Caki2 (cell line): ENCODE results near the gene CCDC70. TPM values are rescaled to one million over a fixed set of nuclear protein-coding genes. Genes with fewer than 3 reads are reported as not detected.
A peak's percentile ranks its signal among the peaks of the same experiment; 100 is the strongest.

Source experiments
- DNase-seq: peaks from one replicate; pipeline ENCODE4 v3.0.0-alpha.2; 2015; ENCODE audit warnings: low read depth
- in situ Hi-C: cut with HindIII; loops from 2 replicates; pipeline ENCODE4 v1.10.0; 2016; ENCODE audit warnings: low sequenced_read_pairs, low pct_unique_long_range_greater_than_20kb, mixed read lengths
- total RNA-seq: library from RNA; depleted of rRNA; stranded (reverse); fragments of >200 nt; shearing (Covaris generic); gene quantifications from 2 replicates; pipeline ENCODE4 v1.2.3, GENCODE V29; 2014; ENCODE audit warnings: low replicate concordance

The CCDC70 gene
- total RNA-seq, 1 experiment from 2014 or later, result not detected

DNA sequence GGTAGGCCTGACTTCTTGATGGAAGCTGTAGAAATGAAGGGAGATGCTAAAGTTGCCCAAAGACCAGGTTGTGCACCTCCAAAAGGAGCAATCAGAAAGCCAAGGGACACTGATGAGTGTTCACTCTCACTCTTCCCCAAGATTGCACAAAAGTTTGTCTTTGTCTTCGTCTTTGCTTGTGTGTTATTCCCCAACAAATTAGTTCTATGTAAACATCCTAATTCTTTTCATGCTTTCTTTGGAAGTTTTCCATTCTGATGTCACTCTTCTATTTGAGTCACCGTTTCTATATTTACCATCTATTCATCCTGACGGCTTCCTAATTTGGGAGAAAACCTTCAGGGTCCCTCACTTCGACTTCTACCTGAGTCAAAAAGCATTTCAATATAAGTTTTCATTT is 13.1 kb upstream of the CCDC70 start:
- in situ Hi-C loops, result no loop called here
- DNase-seq, result no peak

DNA sequence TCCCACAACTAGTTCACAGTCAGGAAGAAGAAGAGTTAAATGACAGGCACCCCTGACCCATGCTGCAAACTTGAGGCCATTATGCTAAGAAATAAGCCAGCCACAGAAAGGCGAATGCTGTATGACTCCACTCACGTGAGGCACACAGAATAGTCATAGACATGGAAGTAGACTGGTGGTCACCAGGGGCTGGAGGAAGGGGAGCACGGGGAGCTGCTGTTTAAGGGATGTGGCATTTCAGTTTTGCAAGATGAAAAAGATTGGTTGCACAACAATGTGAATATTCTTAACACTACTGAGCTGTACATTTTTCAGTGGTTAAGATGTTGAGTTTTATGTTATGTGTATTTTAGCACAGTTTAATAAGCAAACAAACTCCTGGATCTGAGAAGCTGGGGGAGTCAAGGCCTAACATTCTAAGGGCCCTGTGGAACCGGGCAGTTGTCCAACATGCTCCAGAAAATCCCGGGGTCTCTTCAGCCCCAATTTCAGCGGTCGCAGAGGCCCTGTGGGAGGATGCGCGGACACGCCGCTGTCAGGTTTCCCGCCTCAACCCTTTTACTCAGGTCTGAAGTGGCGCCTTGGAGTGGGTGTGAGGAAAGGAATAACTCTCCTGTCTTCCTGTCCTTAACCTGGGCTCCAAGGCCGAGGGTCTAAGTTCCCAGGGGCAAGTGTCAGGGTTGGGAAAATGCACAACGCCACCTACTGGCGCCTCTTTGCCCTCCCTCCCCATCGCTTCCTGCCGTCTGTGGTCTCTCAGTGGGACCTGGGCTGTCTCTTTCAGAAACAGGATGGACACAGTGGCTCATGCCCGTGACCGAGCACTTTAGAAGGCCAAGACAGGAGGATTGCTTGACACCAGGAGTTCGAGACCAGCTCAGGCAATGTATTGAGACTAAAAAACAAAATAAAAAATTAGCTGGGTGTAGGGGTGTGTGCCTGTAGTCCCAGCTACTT is 12.3 kb upstream of the CCDC70 start:
- in situ Hi-C loops, result no loop called here
- DNase-seq, result no peak

DNA sequence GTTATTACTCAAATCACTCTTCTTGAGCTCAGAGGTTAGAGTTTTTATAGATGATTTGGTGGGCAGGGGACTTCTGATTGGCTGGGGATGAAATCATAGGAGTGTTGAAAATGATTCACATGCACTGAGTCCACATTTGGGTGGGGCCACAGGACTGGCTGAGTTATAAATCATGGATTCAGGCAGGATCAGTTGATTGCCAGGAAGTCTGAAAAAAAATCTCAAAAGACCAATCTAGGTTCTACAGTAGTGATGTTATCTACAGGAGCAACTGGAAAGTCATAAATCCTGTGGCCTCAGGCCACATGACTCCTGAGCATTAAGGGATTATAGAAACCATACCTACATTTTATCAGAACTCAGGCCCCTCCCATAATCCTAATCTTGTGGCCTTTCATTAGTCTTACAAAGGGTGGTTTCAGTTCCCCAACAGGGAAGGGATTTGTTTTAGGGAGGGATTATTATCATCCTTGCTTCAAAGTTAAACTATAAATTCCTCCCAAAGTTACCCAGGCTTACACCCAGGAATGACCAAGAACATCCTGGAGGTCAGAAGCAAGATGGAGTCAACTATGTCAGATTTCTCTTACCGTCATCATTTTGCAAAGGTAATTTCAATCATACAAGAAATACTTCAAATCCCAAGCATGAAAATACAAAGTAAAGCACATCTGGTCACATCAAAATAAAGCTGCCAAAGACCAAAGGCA is 5.6 kb upstream of the CCDC70 start:
- DNase-seq, result peak; percentile 4
- in situ Hi-C loops, result no loop called here

DNA sequence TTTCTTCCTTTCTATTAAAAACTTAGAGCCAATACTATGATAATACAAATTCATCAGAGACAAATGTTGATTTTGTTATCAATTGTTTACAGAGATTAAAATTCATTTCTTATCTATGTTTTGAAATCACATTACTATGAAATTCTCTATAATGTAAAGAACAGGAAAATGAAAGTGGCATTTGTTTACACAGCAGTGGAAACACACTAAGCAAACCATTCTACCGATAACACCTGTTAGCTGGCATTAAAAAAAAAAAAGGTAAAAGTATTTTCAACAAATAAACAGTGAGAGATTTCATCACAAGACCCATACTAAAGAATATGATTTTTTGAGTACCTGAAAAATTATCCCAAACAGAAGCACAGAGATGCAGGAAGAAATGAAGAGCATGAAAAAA is 4.8 kb upstream of the CCDC70 start:
- in situ Hi-C loops, result no loop called here
- no peak for DNase-seq

DNA sequence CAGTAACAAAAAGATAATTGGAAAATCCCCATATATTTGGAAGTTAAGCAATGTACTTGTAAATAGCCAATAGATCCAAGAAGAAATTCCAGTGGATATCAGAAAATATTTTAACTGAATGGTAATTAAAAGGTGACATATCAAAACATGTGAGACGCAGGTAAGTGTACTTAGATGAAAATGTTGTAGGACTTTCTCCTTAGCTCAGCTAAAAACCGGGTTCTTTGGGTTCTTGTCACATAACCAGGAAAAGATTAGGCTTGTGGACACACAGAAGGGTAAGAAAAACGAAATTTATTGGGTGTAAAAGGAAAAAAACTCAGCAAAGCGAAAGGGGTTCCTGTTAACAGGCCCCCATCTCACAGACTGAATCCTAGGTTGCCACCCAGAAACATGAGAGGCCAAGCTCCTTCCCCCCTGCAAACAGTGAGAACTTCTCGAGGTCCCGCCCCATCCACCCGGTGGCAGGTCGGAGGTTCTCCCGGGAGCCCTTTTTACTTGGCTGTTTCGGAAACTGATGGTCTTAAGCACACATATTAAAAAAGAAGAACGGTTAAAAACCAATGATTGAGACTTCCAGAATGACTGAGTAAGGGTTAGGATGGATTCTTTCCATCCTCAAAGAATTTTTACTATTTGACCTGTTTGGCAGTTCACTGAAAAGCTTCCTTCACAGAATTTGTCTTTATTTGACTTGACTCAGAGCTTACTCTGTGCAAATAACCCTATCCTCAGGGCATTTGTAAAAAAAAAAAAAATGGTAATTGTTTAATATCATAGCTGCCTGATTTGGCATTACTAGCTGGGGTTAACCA is 3.1 kb upstream of the CCDC70 start:
- DNase-seq, result no peak
- in situ Hi-C loops, result no loop called here

DNA sequence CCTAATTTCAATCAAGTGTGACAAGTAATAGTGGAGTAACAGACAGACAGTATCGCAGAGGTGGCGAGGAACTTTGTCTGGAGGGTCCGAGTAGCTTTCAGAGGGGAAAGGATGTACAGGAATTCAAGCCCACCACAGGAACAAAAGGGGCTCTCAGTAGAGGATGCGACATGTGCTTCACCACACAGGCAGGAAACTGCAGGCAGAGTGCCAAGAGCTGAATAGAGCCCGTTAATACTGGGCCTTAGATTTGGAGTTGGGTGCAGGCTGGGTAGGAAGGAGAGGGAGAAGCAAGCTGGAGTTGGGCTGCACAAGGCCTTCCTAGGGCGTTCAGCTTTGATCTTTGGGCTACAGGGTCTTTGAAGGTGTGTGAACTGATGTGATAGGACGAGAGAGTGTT is 1.2 kb downstream of the CCDC70 start:
- in situ Hi-C loops, result no loop called here
- no peak for DNase-seq

DNA sequence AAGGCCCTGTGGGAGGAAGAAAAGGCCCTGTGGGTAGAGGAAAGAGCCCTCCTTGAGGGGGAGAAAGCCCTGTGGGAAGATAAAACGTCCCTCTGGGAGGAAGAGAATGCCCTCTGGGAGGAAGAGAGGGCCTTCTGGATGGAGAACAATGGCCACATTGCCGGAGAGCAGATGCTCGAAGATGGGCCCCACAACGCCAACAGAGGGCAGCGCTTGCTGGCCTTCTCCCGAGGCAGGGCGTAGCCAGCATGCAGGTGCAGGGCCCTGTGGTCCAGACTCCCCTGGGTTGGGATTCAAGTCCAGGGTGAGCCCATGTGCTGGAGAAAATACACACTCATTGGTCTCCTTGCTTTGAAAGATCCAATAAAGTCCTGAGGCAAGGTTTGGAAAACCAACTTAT is 4.1 kb downstream of the CCDC70 start:
- in situ Hi-C loops, result no loop called here

DNA sequence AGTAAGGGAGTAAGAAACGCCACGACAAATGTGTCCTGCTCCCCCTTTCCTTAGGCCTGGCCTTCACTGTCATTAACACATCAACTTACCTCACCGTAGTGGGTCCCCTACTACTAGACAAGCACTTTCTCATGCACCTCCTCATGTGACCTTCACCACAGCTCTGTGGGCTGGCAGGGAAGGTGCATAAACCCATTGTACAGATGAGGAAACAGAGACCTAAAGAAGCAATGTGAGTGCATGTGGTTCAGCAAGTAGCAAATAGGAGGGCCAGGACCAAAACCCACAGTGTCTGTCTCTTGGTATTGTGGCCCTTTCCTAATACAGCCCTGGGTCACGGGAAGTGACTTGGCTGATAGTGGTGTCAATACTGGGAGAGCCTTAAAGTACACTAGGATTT is 5.3 kb downstream of the CCDC70 start:
- no peak for DNase-seq
- in situ Hi-C loops, result no loop called here

More for the DNA sequence above, 4.1 kb downstream of the CCDC70 start:
- DNase-seq, result no peak

DNA sequence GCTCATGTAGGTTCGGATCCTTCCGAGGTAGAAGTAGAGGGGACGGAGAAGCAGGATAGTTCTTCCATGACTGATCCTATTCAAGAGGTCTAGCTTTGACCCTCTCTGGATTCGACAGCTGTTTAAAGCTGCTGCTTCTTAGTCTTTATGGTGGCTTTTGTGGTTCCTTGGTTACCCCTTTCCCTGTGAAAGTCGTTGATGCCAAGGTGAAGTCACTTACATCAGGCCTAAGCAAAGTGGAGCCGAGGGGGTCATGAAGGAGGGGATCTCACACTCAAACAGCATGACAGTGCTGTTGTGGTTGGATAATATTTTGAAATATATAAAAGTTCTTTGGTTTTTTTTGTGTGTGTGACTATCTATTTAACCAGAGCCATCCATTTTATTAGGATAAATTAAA is 8.1 kb downstream of the CCDC70 start:
- no peak for DNase-seq
- in situ Hi-C loops, result no loop called here

DNA sequence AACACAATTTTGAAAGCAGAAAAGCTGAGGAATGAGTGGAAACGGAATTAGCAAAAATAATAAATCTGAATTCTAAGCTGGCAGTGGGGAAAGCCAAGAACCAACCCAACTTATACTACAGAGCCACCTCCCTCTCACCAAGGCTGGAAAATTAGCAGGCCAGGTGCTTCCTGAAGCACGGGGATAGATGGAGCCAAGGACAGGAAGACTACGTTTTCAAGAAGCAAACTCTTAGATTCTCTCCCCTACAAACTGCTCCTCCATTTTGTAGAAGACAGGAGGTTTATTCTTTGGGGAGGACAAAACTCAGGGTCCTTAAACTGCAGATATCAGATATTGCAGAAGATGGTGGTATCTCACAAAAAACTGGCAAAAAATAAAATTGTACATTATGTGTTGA is 8.8 kb downstream of the CCDC70 start:
- in situ Hi-C loops, result no loop called here
- no peak for DNase-seq

DNA sequence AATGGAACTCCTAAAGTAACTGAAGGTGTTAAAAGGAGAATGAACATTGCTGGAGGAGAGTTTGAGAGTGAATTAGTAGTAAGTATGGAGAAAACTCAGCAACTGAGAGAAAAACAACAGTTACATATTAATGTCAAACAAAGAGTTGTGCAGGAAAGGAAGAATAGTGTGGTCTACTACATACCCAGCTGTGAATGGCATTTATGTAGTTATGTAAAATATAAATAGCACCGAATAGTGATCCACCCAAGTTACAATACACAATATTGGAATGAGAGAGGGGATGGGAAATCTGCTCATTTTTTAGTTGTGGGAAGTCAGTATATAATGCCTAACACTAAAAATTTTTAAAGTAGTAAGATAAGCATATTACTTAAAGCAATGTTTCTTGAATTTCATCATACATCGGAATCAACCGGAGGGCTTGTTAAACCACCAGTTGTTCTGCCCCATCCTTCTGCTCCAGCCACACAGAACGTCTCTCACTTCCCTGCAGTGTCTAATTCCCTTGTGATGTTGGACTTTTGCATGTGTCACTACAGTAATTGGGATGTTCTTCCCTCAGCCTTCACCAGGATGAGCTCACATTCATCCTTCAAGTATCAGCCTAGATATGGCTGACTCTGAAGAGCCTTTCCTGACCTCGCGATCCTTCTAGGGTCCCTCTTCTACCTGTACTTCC is 11.5 kb downstream of the CCDC70 start:
- in situ Hi-C loops, result no loop called here

DNA sequence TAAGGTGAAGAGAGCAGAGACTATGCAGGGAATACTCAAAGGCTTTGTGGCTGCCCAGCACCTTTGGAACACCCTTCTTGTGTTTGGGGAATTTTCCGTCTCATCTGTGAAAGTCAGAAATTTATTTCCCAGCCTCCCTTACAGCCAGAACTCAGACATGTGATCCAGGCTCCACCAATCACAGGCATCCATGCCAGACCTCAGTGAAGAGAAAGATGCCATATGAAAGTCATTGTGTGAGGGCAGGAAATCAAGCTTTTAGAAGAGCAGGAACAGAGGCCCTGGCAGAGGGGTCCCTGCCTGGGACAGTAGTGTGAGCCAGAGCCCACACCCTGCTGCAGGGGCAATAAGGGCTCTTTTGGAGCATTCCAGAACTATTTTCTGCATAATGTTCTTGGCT is 12.1 kb downstream of the CCDC70 start:
- in situ Hi-C loops, result no loop called here
- DNase-seq, result no peak

More for the DNA sequence above, 11.5 kb downstream of the CCDC70 start:
- no peak for DNase-seq

DNA sequence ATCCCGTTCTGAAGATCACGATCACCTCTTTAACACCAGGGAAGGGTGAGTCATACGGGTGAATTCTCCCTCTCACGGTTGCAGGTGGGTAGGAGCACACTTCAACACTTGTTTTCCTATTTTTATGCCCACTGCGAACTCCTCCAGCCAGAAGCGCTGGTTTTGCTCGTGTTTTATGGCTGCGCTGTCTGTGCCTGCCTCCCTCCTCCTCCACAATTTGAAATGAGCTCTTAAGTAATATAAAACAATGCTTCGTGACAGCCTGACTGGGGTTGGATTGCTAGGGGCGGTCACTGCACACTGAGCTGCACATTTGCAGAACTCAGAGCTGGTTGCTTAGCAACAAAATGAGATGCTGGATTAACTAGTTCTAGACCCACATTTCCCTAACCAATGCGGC is 12.9 kb downstream of the CCDC70 start:
- no peak for DNase-seq
- in situ Hi-C loops, result no loop called here

DNA sequence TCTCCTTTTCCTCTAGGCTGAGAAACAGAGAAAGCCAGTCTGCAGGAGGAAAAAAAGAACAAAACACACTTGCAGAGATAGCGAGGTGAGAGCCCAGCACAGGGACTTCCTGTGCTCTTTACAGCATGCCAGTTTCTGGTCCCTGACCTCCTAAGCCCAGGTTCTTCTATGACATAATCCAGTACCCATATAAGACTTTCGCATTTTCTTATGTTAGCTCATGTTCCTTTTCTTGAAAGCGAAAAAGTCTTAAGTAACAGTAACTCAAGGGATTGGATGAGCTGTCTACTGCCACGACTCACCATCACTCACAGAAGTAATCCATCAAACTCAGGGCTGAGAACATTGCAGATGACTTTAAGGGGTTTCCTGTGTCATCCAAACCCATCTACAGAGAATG is 17.4 kb downstream of the CCDC70 start:
- in situ Hi-C loops, result no loop called here

DNA sequence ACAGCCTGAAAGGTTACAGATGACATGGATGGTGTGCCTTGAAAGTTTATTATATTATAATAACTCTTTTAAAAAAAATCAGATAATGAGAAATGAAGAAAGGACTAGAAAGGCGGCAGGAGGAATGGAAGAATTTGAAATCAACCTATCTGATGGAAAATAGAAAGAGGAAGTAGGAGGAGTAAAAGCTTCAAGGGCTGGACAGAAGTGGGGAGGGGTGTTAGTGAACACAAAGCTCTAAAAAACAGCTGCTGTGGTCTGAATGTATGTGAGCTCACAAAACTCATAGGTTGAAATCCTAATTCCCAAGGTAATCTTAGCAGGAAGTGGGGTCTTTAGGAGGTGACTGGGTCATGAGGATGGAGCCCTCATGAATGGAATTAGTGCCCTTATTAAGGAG is 19.5 kb downstream of the CCDC70 start:
- no peak for DNase-seq
- in situ Hi-C loops, result no loop called here

More for the DNA sequence above, 17.4 kb downstream of the CCDC70 start:
- no peak for DNase-seq

DNA sequence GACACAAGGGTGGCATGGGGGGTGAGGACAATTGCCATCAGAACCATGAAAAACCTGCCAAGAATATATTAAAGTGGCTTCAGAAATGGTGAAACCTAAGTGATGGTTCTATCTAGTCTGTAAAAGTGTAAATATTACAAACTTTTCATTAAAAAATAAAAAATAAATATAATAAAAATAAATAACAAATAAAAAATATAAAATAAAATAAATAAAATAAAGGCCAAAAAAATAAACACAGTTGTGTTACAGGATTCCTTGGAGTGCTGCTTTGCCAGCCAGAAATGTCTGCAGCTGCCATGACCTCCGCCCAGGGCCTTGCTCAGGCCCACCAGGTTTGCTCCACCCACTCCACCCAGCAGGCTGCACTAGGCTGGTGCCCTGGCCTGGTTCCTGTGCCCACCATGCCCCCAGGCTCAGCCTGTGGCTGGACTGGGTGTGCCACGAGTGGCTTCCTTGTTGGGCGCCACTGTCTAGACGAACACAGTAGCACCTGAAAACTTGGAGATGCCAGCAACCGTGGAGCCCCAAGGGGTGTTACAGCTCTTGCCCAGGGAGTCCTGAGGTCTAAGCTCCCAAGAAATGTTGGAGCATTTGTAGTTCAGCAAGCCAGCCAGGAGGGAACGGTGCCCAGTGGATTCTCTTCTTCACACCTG is 20.9 kb downstream of the CCDC70 start:
- in situ Hi-C loops, result no loop called here
- DNase-seq, result no peak

DNA sequence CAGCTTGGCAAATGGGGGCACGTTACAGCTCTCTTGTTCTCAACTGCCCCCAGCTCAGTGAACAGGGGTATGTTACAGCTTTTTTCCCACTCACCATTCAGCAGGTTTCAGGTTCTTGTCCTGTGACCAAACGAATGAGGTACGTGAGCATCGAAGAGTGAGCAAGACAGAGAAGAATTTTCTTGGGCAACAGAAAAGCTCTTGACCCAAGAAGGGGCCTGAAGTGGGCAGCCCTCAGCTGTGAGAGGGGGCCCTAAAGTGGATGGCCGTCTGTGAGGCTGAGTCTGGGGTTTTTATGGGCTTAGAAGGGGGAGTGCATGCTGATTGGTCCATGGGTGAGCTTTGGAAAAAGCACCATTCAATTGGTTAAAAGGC is 21.4 kb downstream of the CCDC70 start:
- in situ Hi-C loops, result no loop called here

DNA sequence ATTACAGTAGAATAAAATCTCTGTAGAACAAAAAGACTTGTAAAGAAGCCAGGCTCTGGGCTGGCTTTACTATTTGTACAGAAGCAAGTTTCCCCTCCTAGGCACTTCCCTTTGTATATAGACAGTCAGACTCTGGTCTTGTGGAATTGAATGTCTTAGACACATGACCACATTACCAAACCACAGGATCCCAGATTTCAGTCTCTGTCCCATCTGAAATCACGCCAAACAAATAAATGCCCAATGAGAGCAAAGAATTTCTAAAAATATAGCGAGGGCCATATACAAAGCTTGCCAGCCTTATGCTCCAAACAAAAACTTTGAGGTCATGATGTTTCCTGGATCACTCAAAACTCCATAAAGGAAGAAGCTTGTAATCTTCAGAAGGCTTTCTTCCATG is 23.9 kb downstream of the CCDC70 start:
- in situ Hi-C loops, result no loop called here
- no peak for DNase-seq

More for the DNA sequence above, 21.4 kb downstream of the CCDC70 start:
- DNase-seq, result no peak
